GM23338 (cell line): Measurements from ENCODE around the gene TENM4. TPM values are rescaled to one million over a fixed set of nuclear protein-coding genes. Genes with fewer than 3 reads are reported as not detected.

Experiments used
- ATAC-seq: fragments of 200-7000 bp; cut with Tn5 transposase; 3 replicates; pipeline ENCODE4 v1.9.1; 2020
- DNase-seq: peaks from one replicate; pipeline ENCODE4 v3.0.0-alpha.2; 2015; ENCODE audit warnings: low spot score
- H2AFZ ChIP-seq: fragments of 200-600 bp; sonication (generic); 2 replicates; pipeline ENCODE4 v1.8.0; 2016; ENCODE audit warnings: antibody characterized with exemption, mild to moderate bottlenecking, moderate library complexity
- H3F3A ChIP-seq: fragments of 200-600 bp; sonication (generic); replicated peaks from 2 replicates; pipeline ENCODE4 v1.8.0; 2017; ENCODE audit warnings: antibody characterized with exemption, mixed run types, low read depth
- H3K27ac ChIP-seq: fragments of 200-600 bp; sonication (generic); 2 replicates; pipeline ENCODE4 v1.6.1; 2016; ENCODE audit warnings: low read depth
- H3K27me3 ChIP-seq: fragments of 200-600 bp; sonication (generic); 2 replicates; pipeline ENCODE4 v1.8.0; 2016; ENCODE audit warnings: mild to moderate bottlenecking, mixed run types, moderate library complexity; ENCODE audit not compliant: insufficient read depth
- H3K36me3 ChIP-seq: fragments of 200-600 bp; sonication (generic); 2 replicates; pipeline ENCODE4 v1.8.0; 2016; ENCODE audit warnings: mild to moderate bottlenecking; ENCODE audit not compliant: insufficient read depth
- H3K4me1 ChIP-seq: fragments of 200-600 bp; sonication (generic); 2 replicates; pipeline ENCODE4 v1.8.0; 2016; ENCODE audit warnings: mild to moderate bottlenecking, moderate library complexity; ENCODE audit not compliant: insufficient read depth
- H3K4me2 ChIP-seq: fragments of 200-600 bp; sonication (generic); 2 replicates; pipeline ENCODE4 v1.7.1; 2017; ENCODE audit warnings: mixed run types
- H3K4me3 ChIP-seq: fragments of 200-600 bp; sonication (generic); 2 replicates; pipeline ENCODE4 v1.6.1; 2016; ENCODE audit warnings: mixed run types
- H3K79me2 ChIP-seq: fragments of 200-600 bp; sonication (generic); replicated peaks from 2 replicates; pipeline ENCODE4 v1.8.0; 2017; ENCODE audit warnings: mild to moderate bottlenecking; ENCODE audit not compliant: insufficient read depth
- H3K9me2 ChIP-seq: fragments of 200-600 bp; sonication (generic); 2 replicates; pipeline ENCODE4 v1.8.0; 2017; ENCODE audit not compliant: insufficient read depth
- H4K20me1 ChIP-seq: fragments of 200-600 bp; sonication (generic); replicated peaks from 2 replicates; pipeline ENCODE4 v1.8.0; 2017; ENCODE audit warnings: mild to moderate bottlenecking; ENCODE audit not compliant: insufficient read depth
- H3K27ac Mint-ChIP-seq: 2 replicates; pipeline ENCODE4 v1.8.0; 2020; ENCODE audit warnings: inconsistent platforms, mild to moderate bottlenecking, moderate library complexity, mixed read lengths
- H3K27me3 Mint-ChIP-seq: 3 replicates; pipeline ENCODE4 v1.8.0; 2022; ENCODE audit warnings: low read depth, mild to moderate bottlenecking, moderate library complexity, mixed read lengths, inconsistent platforms; ENCODE audit not compliant: insufficient read depth, poor library complexity
- H3K36me3 Mint-ChIP-seq: 3 replicates; pipeline ENCODE4 v1.8.0; 2021; ENCODE audit warnings: low read depth, mild to moderate bottlenecking, inconsistent platforms, moderate library complexity, mixed read lengths
- H3K4me1 Mint-ChIP-seq: 3 replicates; pipeline ENCODE4 v1.8.0; 2020; ENCODE audit warnings: mild to moderate bottlenecking, inconsistent platforms, mixed read lengths
- H3K4me3 Mint-ChIP-seq: 3 replicates; pipeline ENCODE4 v1.8.0; 2021; ENCODE audit warnings: moderate library complexity, mild to moderate bottlenecking, inconsistent platforms, mixed read lengths
- H3K9me3 Mint-ChIP-seq: 3 replicates; pipeline ENCODE4 v1.8.0; 2020; ENCODE audit warnings: moderate library complexity, mild to moderate bottlenecking, inconsistent platforms, mixed read lengths
- CREB1 ChIP-seq: fragments of 250-450 bp; sonication (Bioruptor Pico); IDR thresholded peaks from 2 replicates; pipeline ENCODE4 v1.5.0; 2020; ENCODE audit warnings: low read depth, mild to moderate bottlenecking, moderate library complexity
- EZH2 ChIP-seq: fragments of 200-600 bp; sonication (generic); IDR thresholded peaks from one replicate; pipeline ENCODE4 v1.8.0; 2017; ENCODE audit warnings: antibody characterized with exemption, mild to moderate bottlenecking, low read depth; ENCODE audit not compliant: unreplicated experiment
- EZH2phosphoT487 ChIP-seq: fragments of 200-600 bp; sonication (generic); IDR thresholded peaks from one replicate; pipeline ENCODE4 v1.8.1; 2018; ENCODE audit warnings: antibody characterized with exemption; ENCODE audit not compliant: unreplicated experiment
- JUNB ChIP-seq: IDR thresholded peaks from one replicate; pipeline ENCODE4 v1.6.1; 2016; ENCODE audit warnings: antibody characterized with exemption; ENCODE audit not compliant: unreplicated experiment
- POLR2AphosphoS5 ChIP-seq: IDR thresholded peaks from 2 replicates; pipeline ENCODE4 v1.6.1; 2016; ENCODE audit warnings: antibody characterized with exemption, low read depth
- STAT1 ChIP-seq: IDR thresholded peaks from one replicate; pipeline ENCODE4 v1.6.1; 2016; ENCODE audit warnings: antibody characterized with exemption; ENCODE audit not compliant: unreplicated experiment
- ZNF114 ChIP-seq: fragments of 250-450 bp; sonication (Bioruptor Pico); IDR thresholded peaks from 2 replicates; pipeline ENCODE4 v1.5.0; 2020; ENCODE audit warnings: mild to moderate bottlenecking, moderate library complexity
- ZNF331 ChIP-seq: fragments of 250-450 bp; sonication (Bioruptor Pico); IDR thresholded peaks from 2 replicates; pipeline ENCODE4 v1.5.0; 2020; ENCODE audit warnings: low read depth, mild to moderate bottlenecking, moderate library complexity
- polyA plus RNA-seq: library from polyadenylated mRNA; unstranded; fragments of >200 nt; fragmentation: Nextera tagmentation; extraction: Ambion mirVana; gene quantifications from 2 replicates; pipeline ENCODE4 v1.2.1, GENCODE V29; 2016
- total RNA-seq: library from RNA; depleted of rRNA; stranded (reverse); fragments of >200 nt; shearing (Covaris generic); gene quantifications from 2 replicates; pipeline ENCODE4 v1.2.3, GENCODE V29; 2014
- TF ChIP-seq, protein P1 (sequence below): IDR thresholded peaks from 2 replicates; pipeline ENCODE4 v1.6.1; 2016; ENCODE audit warnings: antibody characterized with exemption
- TF ChIP-seq, protein P2 (sequence below): fragments of 250-450 bp; sonication (Bioruptor Pico); IDR thresholded peaks from 2 replicates; pipeline ENCODE4 v1.5.0; 2020; ENCODE audit warnings: mild to moderate bottlenecking, moderate library complexity
- TF ChIP-seq, protein P3 (sequence below): IDR thresholded peaks from one replicate; pipeline ENCODE4 v1.6.1; 2018; ENCODE audit warnings: antibody characterized with exemption; ENCODE audit not compliant: unreplicated experiment

The TENM4 gene
- total and polyA plus RNA-seq, 2 experiments from 2014 or later: 7.3 TPM

DNA sequence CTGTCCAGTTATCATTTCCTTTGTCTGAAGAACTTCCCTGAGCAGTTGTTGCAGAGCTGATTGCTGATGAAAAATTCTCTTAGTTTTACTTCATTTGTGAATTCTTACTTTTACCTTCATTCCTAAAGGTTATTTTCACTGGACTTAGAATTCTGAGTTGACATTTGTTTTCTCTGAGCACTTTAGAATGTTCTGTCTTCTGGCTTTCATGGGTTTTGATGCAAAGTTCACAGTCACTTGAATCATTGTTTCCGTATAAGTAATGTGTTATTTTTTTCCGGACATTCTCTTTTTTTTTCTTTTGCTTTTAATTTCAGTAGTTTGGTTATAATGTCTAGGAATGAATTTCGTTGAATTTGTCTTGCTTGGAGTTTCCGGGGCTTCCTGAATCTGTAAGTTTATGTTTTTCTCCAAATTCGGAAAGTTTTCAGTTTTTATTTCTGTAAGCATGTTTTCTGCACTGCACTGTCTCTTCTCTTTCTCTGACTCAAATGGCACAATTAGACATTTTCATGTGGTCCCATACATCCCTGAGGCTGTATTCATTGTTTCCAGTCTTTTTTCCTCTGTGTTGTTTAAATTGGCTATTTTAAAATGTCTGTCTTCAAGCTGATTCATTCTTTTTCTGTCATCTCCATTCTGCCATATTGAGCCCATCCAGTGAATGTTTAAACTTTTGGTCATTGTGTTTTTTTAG lies 797.7 kb downstream of the TENM4 start:
- DNase-seq (no peak), ATAC-seq (no peak)
- Histone ChIP-seq H3K36me3 (no peaks in the 10 kb centered on the region), H3K27me3 (no peaks in the 10 kb centered on the region), H3K79me2 (no peaks in the 10 kb centered on the region), H3K4me3 (no peak overlapping the region), H3K4me2 (no peak overlapping the region), H4K20me1 (no peaks in the 10 kb centered on the region), H3F3A (no peaks in the 10 kb centered on the region), H3K4me1 (no peaks in the 10 kb centered on the region), H3K9me2 (no peaks in the 10 kb centered on the region), H2AFZ (no peak overlapping the region), H3K27ac (no peak overlapping the region)
- no peak overlapping the region for H3K27ac Mint-ChIP-seq
- H3K27me3 Mint-ChIP-seq: peaks cover under 1% of the 10 kb centered on the region
- no peak overlapping the region for H3K4me3 Mint-ChIP-seq
- peaks cover 12% of the 10 kb centered on the region for H3K9me3 Mint-ChIP-seq
- no peak for TF ChIP-seq JUNB
- no peak for TF ChIP-seq POLR2AphosphoS5
- TF ChIP-seq, protein P1, sequence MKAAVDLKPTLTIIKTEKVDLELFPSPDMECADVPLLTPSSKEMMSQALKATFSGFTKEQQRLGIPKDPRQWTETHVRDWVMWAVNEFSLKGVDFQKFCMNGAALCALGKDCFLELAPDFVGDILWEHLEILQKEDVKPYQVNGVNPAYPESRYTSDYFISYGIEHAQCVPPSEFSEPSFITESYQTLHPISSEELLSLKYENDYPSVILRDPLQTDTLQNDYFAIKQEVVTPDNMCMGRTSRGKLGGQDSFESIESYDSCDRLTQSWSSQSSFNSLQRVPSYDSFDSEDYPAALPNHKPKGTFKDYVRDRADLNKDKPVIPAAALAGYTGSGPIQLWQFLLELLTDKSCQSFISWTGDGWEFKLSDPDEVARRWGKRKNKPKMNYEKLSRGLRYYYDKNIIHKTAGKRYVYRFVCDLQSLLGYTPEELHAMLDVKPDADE: no peak
- no peaks in the 10 kb centered on the region for H3K4me1 Mint-ChIP-seq
- peaks cover 3% of the 10 kb centered on the region; the same call in 2 of the 3 replicates for H3K36me3 Mint-ChIP-seq

DNA sequence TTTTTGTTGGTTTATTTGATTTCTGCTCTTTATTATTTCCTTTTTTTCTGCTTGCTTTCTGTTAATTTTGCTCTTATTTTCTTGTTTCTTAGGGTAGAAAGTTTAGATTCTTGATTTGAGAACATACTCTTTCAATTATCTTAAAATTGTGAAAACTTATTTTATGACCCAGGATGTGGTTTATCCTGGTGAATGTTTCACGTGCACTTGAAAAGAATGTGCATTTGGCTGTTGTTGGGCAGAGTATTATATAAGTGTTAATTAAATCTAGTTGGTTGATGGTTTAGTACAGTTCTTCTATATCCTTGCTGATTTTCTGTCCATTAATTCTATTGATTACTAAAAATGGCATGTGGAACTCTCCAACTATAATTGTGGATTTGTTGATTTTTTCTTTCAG lies 799.3 kb downstream of the TENM4 start:
- Mint-ChIP-seq H3K27me3 (peaks cover 2% of the 10 kb centered on the region), H3K4me1 (no peaks in the 10 kb centered on the region), H3K27ac (no peak overlapping the region), H3K9me3 (peaks cover 19% of the 10 kb centered on the region), H3K36me3 (peaks cover 6% of the 10 kb centered on the region; the same call in 2 of the 3 replicates), H3K4me3 (no peak overlapping the region)
- no peaks in the 10 kb centered on the region for H3K9me2 ChIP-seq
- H4K20me1 ChIP-seq: no peaks in the 10 kb centered on the region
- H3K4me3 ChIP-seq: no peak overlapping the region
- H3K4me1 ChIP-seq: no peaks in the 10 kb centered on the region
- DNase-seq (no peak), ATAC-seq (no peak)
- H3F3A ChIP-seq: no peaks in the 10 kb centered on the region
- no peaks in the 10 kb centered on the region for H3K27me3 ChIP-seq
- H3K4me2 ChIP-seq: no peak overlapping the region
- no peak overlapping the region for H3K27ac ChIP-seq
- no peaks in the 10 kb centered on the region for H3K36me3 ChIP-seq
- no peaks in the 10 kb centered on the region for H3K79me2 ChIP-seq
- H2AFZ ChIP-seq: no peak overlapping the region
- TF ChIP-seq ZNF114 (CRISPR knock-in tag): no peak
- TF ChIP-seq EZH2: no peak
- TF ChIP-seq CREB1 (CRISPR knock-in tag): no peak
- TF ChIP-seq EZH2phosphoT487: no peak
- TF ChIP-seq ZNF331 (CRISPR knock-in tag): no peak
- no peak for TF ChIP-seq STAT1
- TF ChIP-seq, protein P2, sequence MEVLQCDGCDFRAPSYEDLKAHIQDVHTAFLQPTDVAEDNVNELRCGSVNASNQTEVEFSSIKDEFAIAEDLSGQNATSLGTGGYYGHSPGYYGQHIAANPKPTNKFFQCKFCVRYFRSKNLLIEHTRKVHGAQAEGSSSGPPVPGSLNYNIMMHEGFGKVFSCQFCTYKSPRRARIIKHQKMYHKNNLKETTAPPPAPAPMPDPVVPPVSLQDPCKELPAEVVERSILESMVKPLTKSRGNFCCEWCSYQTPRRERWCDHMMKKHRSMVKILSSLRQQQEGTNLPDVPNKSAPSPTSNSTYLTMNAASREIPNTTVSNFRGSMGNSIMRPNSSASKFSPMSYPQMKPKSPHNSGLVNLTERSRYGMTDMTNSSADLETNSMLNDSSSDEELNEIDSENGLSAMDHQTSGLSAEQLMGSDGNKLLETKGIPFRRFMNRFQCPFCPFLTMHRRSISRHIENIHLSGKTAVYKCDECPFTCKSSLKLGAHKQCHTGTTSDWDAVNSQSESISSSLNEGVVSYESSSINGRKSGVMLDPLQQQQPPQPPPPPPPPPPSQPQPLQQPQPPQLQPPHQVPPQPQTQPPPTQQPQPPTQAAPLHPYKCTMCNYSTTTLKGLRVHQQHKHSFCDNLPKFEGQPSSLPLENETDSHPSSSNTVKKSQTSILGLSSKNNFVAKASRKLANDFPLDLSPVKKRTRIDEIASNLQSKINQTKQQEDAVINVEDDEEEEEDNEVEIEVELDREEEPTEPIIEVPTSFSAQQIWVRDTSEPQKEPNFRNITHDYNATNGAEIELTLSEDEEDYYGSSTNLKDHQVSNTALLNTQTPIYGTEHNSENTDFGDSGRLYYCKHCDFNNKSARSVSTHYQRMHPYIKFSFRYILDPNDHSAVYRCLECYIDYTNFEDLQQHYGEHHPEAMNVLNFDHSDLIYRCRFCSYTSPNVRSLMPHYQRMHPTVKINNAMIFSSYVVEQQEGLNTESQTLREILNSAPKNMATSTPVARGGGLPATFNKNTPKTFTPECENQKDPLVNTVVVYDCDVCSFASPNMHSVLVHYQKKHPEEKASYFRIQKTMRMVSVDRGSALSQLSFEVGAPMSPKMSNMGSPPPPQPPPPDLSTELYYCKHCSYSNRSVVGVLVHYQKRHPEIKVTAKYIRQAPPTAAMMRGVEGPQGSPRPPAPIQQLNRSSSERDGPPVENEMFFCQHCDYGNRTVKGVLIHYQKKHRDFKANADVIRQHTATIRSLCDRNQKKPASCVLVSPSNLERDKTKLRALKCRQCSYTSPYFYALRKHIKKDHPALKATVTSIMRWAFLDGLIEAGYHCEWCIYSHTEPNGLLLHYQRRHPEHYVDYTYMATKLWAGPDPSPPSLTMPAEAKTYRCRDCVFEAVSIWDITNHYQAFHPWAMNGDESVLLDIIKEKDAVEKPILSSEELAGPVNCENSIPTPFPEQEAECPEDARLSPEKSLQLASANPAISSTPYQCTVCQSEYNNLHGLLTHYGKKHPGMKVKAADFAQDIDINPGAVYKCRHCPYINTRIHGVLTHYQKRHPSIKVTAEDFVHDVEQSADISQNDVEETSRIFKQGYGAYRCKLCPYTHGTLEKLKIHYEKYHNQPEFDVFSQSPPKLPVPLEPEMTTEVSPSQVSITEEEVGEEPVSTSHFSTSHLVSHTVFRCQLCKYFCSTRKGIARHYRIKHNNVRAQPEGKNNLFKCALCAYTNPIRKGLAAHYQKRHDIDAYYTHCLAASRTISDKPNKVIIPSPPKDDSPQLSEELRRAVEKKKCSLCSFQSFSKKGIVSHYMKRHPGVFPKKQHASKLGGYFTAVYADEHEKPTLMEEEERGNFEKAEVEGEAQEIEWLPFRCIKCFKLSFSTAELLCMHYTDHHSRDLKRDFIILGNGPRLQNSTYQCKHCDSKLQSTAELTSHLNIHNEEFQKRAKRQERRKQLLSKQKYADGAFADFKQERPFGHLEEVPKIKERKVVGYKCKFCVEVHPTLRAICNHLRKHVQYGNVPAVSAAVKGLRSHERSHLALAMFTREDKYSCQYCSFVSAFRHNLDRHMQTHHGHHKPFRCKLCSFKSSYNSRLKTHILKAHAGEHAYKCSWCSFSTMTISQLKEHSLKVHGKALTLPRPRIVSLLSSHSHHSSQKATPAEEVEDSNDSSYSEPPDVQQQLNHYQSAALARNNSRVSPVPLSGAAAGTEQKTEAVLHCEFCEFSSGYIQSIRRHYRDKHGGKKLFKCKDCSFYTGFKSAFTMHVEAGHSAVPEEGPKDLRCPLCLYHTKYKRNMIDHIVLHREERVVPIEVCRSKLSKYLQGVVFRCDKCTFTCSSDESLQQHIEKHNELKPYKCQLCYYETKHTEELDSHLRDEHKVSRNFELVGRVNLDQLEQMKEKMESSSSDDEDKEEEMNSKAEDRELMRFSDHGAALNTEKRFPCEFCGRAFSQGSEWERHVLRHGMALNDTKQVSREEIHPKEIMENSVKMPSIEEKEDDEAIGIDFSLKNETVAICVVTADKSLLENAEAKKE (CRISPR knock-in tag): no peak
- TF ChIP-seq, protein P3, sequence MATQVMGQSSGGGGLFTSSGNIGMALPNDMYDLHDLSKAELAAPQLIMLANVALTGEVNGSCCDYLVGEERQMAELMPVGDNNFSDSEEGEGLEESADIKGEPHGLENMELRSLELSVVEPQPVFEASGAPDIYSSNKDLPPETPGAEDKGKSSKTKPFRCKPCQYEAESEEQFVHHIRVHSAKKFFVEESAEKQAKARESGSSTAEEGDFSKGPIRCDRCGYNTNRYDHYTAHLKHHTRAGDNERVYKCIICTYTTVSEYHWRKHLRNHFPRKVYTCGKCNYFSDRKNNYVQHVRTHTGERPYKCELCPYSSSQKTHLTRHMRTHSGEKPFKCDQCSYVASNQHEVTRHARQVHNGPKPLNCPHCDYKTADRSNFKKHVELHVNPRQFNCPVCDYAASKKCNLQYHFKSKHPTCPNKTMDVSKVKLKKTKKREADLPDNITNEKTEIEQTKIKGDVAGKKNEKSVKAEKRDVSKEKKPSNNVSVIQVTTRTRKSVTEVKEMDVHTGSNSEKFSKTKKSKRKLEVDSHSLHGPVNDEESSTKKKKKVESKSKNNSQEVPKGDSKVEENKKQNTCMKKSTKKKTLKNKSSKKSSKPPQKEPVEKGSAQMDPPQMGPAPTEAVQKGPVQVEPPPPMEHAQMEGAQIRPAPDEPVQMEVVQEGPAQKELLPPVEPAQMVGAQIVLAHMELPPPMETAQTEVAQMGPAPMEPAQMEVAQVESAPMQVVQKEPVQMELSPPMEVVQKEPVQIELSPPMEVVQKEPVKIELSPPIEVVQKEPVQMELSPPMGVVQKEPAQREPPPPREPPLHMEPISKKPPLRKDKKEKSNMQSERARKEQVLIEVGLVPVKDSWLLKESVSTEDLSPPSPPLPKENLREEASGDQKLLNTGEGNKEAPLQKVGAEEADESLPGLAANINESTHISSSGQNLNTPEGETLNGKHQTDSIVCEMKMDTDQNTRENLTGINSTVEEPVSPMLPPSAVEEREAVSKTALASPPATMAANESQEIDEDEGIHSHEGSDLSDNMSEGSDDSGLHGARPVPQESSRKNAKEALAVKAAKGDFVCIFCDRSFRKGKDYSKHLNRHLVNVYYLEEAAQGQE: no peak
- no peak for TF ChIP-seq POLR2AphosphoS5
